Measurements from ENCODE around the gene ACTR10. TPM values are rescaled to one million over a fixed set of nuclear protein-coding genes. Genes with fewer than 3 reads are reported as not detected.
"Not testable (repeated sequence)": the region's sequence is repeated elsewhere in the genome, so short reads cannot be mapped to it uniquely, and the experiment has no call there.

Gene ACTR10
- total RNA-seq, 2 donors from 2014 or later = 63.2 to 105 TPM

DNA sequence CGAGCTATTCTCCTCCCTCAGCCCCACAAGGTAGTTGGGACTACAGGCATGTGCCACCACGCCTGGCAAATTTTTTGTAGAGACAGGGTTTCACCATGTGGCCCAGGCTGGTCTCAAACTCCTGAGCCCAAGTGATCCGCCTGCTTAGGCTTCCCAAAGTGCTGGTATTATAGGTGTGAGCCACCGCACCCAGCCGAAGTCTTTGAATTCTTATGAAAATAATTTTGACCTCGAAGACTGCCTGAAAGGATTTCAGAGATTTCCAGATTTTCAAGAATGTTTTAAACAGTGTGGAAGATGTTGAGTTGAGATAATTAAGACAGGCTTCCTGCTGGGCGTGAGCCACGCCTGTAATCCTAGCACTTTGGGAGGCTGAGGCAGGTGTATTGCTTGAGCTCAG, 49.7 kb downstream of the ACTR10 start:
- DNase-seq (ENCODE audit: low spot score) = no peak
- Histone ChIP-seq H3K4me1 (replicated peaks) (no peaks in the 10 kb centered on the region), H3K9me3 (no peaks in the 10 kb centered on the region), H3K27ac (no peak overlapping the region), H3K27me3 (replicated peaks; ENCODE audit: insufficient read depth) (no peaks in the 10 kb centered on the region), H3K36me3 (peaks cover 0 to 5% of the 10 kb centered on the region in 2 donors), H3K4me3 (no peak overlapping the region)
- WGBS = 94% methylated on average over 8 of the region's 8 CpGs
- intact Hi-C loops (cut with DNase I) = loop anchor here (5.0 kb wide), 1 partner anchor 48 kb away; the partner anchor contains the start of gene ARID4A
- TF ChIP-seq CTCF (IDR thresholded peaks at IDR 0.05) = no peak

DNA sequence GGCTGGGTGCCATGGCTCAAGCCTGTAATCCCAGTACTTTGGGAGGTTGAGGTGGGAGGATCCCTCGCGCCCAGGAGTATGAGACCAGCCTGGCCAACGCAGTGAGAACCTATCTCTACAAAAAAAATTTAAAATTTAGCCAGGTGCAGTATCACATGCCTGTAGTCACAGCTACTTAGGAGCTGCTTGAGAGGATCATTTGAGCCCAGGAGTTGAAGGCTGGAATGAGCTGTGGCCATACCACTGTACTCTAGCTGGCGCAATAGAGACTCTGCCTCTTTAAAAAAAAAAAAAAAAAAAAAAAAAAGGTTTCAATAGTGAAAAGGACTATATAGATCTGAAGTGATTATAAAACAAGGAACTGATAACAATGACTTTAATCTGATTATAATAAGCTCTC, 58.2 kb downstream of the ACTR10 start:
- TF ChIP-seq POLR2A (IDR thresholded peaks at IDR 0.05) (no peak), POLR2AphosphoS5 (IDR thresholded peaks at IDR 0.05) (no peak), CTCF (IDR thresholded peaks at IDR 0.05) (no peak)
- Histone ChIP-seq H3K9me3 (no peaks in the 10 kb centered on the region), H3K27ac (no peak overlapping the region), H3K36me3 (peaks cover 3 to 12% of the 10 kb centered on the region in 2 donors), H3K4me1 (replicated peaks) (no peaks in the 10 kb centered on the region), H3K4me3 (no peak overlapping the region), H3K27me3 (replicated peaks; ENCODE audit: insufficient read depth) (no peaks in the 10 kb centered on the region)
- no peak for DNase-seq (ENCODE audit: low spot score)
- intact Hi-C loops (cut with DNase I) = no loop called here
- WGBS = 96% methylated on average over 4 of the region's 4 CpGs

DNA sequence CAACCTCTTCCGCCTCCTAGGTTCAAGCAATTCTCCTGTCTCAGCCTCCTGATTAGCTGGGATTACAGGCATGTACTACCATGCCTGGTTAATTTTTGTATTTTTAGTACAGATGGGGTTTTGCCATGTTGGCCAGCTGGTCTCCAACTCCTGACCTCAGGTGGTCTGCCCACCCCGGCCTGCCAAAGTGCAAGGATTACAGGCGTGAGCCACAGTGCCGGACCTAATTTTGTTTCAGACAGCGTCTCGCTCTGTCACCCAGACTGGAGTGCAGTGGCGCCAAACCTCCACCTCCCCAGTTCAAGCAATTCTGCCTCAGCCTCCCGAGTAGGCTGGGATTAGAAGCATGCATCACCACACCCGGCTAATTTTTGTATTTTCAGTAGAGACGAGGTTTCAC, 62.1 kb downstream of the ACTR10 start:
- H3K36me3 ChIP-seq = peaks cover 3 to 18% of the 10 kb centered on the region in 2 donors
- intact Hi-C loops (cut with DNase I); DNase-seq (ENCODE audit: low spot score); H3K27ac ChIP-seq; H3K4me1 ChIP-seq (replicated peaks); H3K27me3 ChIP-seq (replicated peaks; ENCODE audit: insufficient read depth); H3K9me3 ChIP-seq; H3K4me3 ChIP-seq: not testable (repeated sequence)
- 94% methylated on average over 10 of the region's 10 CpGs for WGBS

DNA sequence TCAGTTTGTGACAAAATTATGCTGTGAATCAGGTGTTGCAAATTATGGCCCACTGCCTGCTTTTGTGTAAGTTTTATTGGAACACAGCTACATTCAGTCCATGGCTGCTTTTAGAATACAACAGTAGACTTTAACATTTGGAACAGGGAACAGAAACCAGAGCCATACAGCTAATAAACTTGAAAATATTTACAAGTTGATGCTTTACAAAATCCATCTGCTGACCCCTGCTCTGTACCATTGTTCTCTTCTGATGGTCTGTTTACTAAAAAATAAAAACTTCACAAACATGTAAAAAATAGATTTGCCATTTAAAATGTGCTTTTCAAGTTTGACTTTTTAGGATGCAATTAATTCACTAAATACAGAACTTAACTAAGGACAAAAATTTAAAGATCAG, 65.5 kb downstream of the ACTR10 start:
- no peak for DNase-seq (ENCODE audit: low spot score)
- H3K9me3 ChIP-seq = no peaks in the 10 kb centered on the region
- intact Hi-C loops (cut with DNase I) = no loop called here
- H3K4me3 ChIP-seq = no peak overlapping the region
- H3K27me3 ChIP-seq (replicated peaks; ENCODE audit: insufficient read depth) = no peaks in the 10 kb centered on the region
- peaks cover 11 to 12% of the 10 kb centered on the region in 2 donors for H3K36me3 ChIP-seq
- no peak overlapping the region for H3K27ac ChIP-seq
- H3K4me1 ChIP-seq (replicated peaks) = no peaks in the 10 kb centered on the region
- TF ChIP-seq POLR2AphosphoS5 (IDR thresholded peaks at IDR 0.05) (no peak), CTCF (IDR thresholded peaks at IDR 0.05) (no peak), POLR2A (IDR thresholded peaks at IDR 0.05) (no peak)

GRCh38 chr14:58270628-58271027, 70.7 kb downstream of the ACTR10 start:
- intact Hi-C loops (cut with DNase I) = no loop called here
- DNase-seq (ENCODE audit: low spot score) = no peak
- 76% methylated on average over 2 of the region's 2 CpGs for WGBS
- Histone ChIP-seq H3K36me3 (peaks cover 6 to 8% of the 10 kb centered on the region in 2 donors), H3K9me3 (no peaks in the 10 kb centered on the region), H3K4me3 (no peak overlapping the region), H3K27ac (no peak overlapping the region), H3K27me3 (replicated peaks; ENCODE audit: insufficient read depth) (no peaks in the 10 kb centered on the region), H3K4me1 (replicated peaks) (no peaks in the 10 kb centered on the region)
- TF ChIP-seq CTCF (IDR thresholded peaks at IDR 0.05) (no peak), POLR2A (IDR thresholded peaks at IDR 0.05) (no peak), POLR2AphosphoS5 (IDR thresholded peaks at IDR 0.05) (no peak)
